OCI-LY3 (cell line): ENCODE measurements around the gene KRT13.

Source experiments
- H2AFZ ChIP-seq: fragments of 200-600, 300-600 bp; shearing (Covaris generic); 2 replicates; pipeline ENCODE4 v1.6.0; 2014; ENCODE audit warnings: antibody characterized with exemption, low read depth, low read length
- H3K27ac ChIP-seq: fragments of 200-600, 300-600 bp; sonication (generic); 2 replicates; pipeline ENCODE4 v1.5.1; 2014; ENCODE audit warnings: mild to moderate bottlenecking, low read length, moderate library complexity, mixed read lengths
- H3K27me3 ChIP-seq: fragments of 200-600, 300-600 bp; sonication (generic); 2 replicates; pipeline ENCODE4 v1.6.1; 2014; ENCODE audit warnings: low read depth, low read length, mixed read lengths
- H3K36me3 ChIP-seq: fragments of 200-600, 300-600 bp; sonication (generic); replicated peaks from 2 replicates; pipeline ENCODE3; 2014; ENCODE audit warnings: low read depth, low read length, mixed read lengths
- H3K4me1 ChIP-seq: fragments of 300-600, 200-600 bp; sonication (generic); 2 replicates; pipeline ENCODE4 v1.6.1; 2014; ENCODE audit warnings: low read length, mixed read lengths
- H3K4me2 ChIP-seq: fragments of 200-600, 300-600 bp; sonication (generic); 2 replicates; pipeline ENCODE4 v1.6.1; 2014; ENCODE audit warnings: low read length, mixed read lengths
- H3K4me3 ChIP-seq: fragments of 300-600, 200-600 bp; sonication (generic); 2 replicates; pipeline ENCODE4 v1.5.1; 2014; ENCODE audit warnings: antibody characterized with exemption, mild to moderate bottlenecking, low read length, moderate library complexity
- H3K79me2 ChIP-seq: fragments of 300-600, 200-600 bp; shearing (Covaris generic); 2 replicates; pipeline ENCODE4 v1.6.1; 2014; ENCODE audit warnings: mild to moderate bottlenecking, low read length, mixed read lengths
- H3K9ac ChIP-seq: fragments of 300-600, 200-600 bp; shearing (Covaris generic); 2 replicates; pipeline ENCODE4 v1.6.0; 2014; ENCODE audit warnings: mild to moderate bottlenecking, low read length, moderate library complexity
- H3K9me3 ChIP-seq: fragments of 200-600, 300-600 bp; shearing (Covaris generic); 2 replicates; pipeline ENCODE4 v1.6.1; 2014; ENCODE audit warnings: low read length, mixed read lengths; ENCODE audit not compliant: insufficient read depth
- H4K20me1 ChIP-seq: fragments of 200-600, 300-600 bp; sonication (generic); 2 replicates; pipeline ENCODE4 v1.6.1; 2016; ENCODE audit warnings: low read length, mixed read lengths; ENCODE audit not compliant: insufficient read depth
- EZH2phosphoT487 ChIP-seq: fragments of 200-600 bp; shearing (Covaris generic); IDR thresholded peaks from 2 replicates; pipeline ENCODE4 v1.6.1; 2018; ENCODE audit warnings: antibody characterized with exemption, mixed run types, low read depth
- TF ChIP-seq, protein P1 (sequence below): fragments of 200-600, 300-600 bp; sonication (generic); IDR thresholded peaks from 2 replicates; pipeline ENCODE4 v1.5.1; 2014; ENCODE audit warnings: antibody characterized with exemption, low read length, low read depth

Gene KRT13

DNA sequence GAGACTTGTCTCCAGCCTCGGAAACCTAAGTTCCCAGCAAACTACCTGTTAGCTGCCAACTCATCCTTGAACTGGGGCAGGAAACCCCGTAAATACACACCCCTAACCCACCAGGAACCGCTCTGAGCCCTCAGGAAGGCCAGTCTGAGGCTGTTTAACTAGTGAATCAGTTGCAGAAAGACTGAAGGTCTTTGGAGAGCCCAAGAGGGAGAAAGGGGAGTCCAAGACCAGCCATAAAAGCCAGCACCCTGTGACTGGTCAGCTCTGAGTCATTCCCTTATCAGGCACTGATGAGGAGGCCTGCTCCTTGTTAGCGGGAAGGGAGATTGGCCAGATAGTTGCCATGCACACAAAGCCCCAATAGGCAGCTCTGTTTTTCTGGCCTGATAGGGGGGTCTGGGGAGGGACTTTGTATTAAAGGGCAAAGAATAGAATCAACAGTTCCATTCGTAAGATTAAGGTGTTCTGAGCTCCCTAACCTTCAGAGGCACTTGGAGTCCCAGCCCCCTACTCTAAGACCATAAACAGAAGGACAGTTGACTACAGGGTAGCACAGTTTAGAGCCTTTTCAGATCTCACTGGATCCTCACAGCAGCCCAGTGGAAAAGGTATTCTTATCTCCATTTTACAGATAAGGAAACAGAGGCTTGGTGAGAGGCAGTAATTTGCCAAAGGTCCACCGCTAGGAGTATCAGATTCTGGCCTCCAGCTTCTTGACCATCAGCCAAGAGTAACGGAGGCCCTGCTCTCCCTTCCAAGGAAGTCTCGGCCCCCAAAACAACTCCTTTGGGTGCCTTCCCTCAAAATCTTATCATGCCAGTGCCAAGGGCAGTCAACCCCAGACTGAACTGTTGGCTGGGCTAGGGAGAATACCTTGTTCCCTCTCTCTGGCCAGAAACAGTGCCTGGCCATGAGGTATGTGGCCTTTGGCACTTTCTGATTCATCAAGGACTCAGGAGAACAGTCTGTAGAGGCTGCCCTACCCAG is 24.9 kb upstream of the KRT13 start:
- H3K27ac ChIP-seq, result no peak overlapping the region
- H3K79me2 ChIP-seq, result no peaks in the 10 kb centered on the region
- no peak overlapping the region for H2AFZ ChIP-seq

DNA sequence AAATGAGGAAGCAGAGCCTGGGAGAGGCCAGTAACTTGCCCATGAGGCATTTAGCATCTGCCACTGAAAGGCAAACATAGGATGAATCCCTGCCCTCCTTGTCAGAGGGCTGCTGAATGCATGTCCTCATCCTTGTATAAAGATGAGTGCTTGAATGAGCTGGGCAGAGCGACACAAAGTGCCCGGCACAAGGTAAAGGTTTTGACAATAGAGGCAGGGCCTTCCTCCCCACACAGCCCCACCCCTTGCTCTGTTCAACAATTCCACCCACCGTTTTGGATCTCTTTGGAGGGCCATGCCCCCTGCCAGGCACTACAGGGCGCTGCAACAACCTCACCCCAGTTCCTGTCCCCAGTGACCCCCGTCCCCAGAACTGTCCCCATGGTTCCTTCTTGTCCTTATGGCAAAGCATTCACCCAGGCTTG is 24.1 kb upstream of the KRT13 start:
- Histone ChIP-seq H3K4me3 (no peak overlapping the region), H4K20me1 (no peaks in the 10 kb centered on the region), H3K9me3 (no peaks in the 10 kb centered on the region), H3K27ac (no peak overlapping the region), H3K79me2 (no peaks in the 10 kb centered on the region), H3K4me2 (no peak overlapping the region), H3K9ac (no peak overlapping the region), H3K27me3 (peaks cover 22% of the 10 kb centered on the region; the same call in 1 of the 2 replicates), H2AFZ (no peak overlapping the region), H3K4me1 (no peaks in the 10 kb centered on the region), H3K36me3 (no peaks in the 10 kb centered on the region)
- TF ChIP-seq, protein P1, sequence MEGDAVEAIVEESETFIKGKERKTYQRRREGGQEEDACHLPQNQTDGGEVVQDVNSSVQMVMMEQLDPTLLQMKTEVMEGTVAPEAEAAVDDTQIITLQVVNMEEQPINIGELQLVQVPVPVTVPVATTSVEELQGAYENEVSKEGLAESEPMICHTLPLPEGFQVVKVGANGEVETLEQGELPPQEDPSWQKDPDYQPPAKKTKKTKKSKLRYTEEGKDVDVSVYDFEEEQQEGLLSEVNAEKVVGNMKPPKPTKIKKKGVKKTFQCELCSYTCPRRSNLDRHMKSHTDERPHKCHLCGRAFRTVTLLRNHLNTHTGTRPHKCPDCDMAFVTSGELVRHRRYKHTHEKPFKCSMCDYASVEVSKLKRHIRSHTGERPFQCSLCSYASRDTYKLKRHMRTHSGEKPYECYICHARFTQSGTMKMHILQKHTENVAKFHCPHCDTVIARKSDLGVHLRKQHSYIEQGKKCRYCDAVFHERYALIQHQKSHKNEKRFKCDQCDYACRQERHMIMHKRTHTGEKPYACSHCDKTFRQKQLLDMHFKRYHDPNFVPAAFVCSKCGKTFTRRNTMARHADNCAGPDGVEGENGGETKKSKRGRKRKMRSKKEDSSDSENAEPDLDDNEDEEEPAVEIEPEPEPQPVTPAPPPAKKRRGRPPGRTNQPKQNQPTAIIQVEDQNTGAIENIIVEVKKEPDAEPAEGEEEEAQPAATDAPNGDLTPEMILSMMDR, result no peak
- TF ChIP-seq EZH2phosphoT487, result no peak

More for the DNA sequence above, 24.9 kb upstream of the KRT13 start:
- no peak overlapping the region for H3K4me2 ChIP-seq
- H3K27me3 ChIP-seq, result peaks cover 22% of the 10 kb centered on the region; the same call in 1 of the 2 replicates
- H3K4me1 ChIP-seq, result no peaks in the 10 kb centered on the region
- TF ChIP-seq EZH2phosphoT487, result no peak
- TF ChIP-seq, protein P1, result no peak
- no peaks in the 10 kb centered on the region for H4K20me1 ChIP-seq
- H3K36me3 ChIP-seq, result no peaks in the 10 kb centered on the region
- H3K9me3 ChIP-seq, result no peaks in the 10 kb centered on the region
- no peak overlapping the region for H3K4me3 ChIP-seq
- no peak overlapping the region for H3K9ac ChIP-seq

DNA sequence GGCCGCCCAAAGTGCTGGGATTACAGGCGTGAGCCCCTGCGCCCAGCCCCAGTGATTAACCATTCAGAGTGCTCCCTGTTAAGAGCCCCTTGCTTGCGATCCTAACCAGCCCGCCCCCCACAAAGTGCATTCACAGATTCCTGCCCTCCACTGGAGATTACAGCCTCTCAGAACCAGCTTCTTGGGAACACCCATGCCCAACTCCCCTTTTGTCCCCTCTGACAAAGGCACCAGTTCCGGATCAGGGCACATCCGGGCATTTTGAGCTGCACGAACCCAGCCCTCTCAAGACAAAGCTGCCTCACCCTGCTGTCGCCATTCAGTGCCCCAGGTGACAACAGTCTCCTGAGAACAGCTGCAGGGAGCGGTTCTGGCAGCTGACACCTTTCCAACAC is 23.5 kb upstream of the KRT13 start:
- TF ChIP-seq, protein P1, result no peak
- TF ChIP-seq EZH2phosphoT487, result no peak
- H3K4me1 ChIP-seq, result no peaks in the 10 kb centered on the region
- no peaks in the 10 kb centered on the region for H3K36me3 ChIP-seq
- H3K9ac ChIP-seq, result no peak overlapping the region
- no peak overlapping the region for H3K27ac ChIP-seq
- H3K27me3 ChIP-seq, result peaks cover 22% of the 10 kb centered on the region; the same call in 1 of the 2 replicates
- no peak overlapping the region for H3K4me3 ChIP-seq
- no peaks in the 10 kb centered on the region for H4K20me1 ChIP-seq
- no peak overlapping the region for H2AFZ ChIP-seq
- H3K4me2 ChIP-seq, result no peak overlapping the region
- H3K9me3 ChIP-seq, result no peaks in the 10 kb centered on the region
- H3K79me2 ChIP-seq, result no peaks in the 10 kb centered on the region
